NOMO-1 treated with dmso at 0.1 percent for 144 hours (cell line): ENCODE results near the gene GAPDH.

ENCODE experiments used
- DNase-seq: peaks from one replicate; lab custom pipeline; 2025; ENCODE audit not compliant: unreplicated experiment; lab: John Stamatoyannopoulos, UW

The GAPDH gene

GRCh38 chr12:6528539-6529235 lies 5.6 kb upstream of the GAPDH start:
- no peak for DNase-seq

DNA sequence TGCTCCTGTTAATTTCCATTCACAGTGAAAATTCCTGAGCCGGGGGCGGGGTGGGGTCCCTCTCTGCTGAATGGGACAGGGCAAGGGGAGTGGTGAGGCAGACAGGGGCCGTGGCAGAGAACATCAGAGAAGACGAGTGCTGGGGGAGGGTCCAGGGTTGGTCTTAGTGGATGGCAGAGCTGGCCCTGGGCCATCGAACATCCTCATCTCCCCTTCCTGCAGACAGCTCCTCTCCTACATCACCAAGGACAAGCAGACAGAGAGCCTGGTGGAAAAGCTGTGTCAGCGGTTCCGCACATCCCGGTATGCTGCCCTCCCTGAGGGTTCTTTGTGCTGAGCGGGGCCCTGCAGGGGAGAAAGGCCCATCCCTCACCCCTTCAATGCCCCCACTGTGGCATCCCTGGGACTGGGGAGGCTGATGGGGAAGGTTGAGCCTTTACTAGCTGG lies 5.0 kb upstream of the GAPDH start:
- no peak for DNase-seq

DNA sequence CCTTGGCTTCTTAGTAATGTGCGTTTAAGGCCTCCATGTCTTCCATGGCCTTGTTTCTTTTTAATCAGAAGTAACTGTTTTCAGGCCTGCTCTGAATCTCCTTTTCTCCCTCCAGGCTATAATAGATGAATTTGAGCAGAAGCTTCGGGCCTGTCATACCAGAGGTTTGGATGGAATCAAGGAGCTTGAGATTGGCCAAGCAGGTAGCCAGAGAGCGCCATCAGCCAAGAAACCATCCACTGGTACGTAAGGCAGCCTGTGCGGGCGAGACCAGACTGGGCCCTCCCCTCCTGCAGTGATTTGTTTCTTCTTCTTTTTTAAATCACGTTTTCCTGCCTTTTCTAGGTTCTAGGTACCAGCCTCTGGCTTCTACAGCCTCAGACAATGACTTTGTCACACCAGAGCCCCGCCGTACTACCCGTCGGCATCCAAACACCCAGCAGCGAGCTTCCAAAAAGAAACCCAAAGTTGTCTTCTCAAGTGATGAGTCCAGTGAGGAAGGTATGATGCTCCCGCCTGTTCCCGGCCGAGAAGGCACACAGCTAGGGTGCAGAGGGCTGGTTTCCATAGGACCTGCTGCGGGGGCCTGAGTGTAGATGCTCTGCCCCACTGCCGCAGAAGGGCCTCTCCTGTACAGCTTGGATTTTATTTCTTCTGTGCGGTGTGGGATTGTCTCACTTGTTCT lies 3.6 kb upstream of the GAPDH start:
- no peak for DNase-seq

- DNase-seq = peak; percentile 76
These were observed 2.0 kb upstream of the GAPDH start for GRCh38 chr12:6532051-6532926.

GRCh38 chr12:6532927-6533652 lies 1.2 kb upstream of the GAPDH start:
- peak; percentile 59 for DNase-seq

GRCh38 chr12:6533653-6533922 lies 729 bp upstream of the GAPDH start:
- no peak for DNase-seq

DNA sequence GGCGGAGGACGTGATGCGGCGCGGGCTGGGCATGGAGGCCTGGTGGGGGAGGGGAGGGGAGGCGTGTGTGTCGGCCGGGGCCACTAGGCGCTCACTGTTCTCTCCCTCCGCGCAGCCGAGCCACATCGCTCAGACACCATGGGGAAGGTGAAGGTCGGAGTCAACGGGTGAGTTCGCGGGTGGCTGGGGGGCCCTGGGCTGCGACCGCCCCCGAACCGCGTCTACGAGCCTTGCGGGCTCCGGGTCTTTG lies 303 bp downstream of the GAPDH start:
- no peak for DNase-seq

DNA sequence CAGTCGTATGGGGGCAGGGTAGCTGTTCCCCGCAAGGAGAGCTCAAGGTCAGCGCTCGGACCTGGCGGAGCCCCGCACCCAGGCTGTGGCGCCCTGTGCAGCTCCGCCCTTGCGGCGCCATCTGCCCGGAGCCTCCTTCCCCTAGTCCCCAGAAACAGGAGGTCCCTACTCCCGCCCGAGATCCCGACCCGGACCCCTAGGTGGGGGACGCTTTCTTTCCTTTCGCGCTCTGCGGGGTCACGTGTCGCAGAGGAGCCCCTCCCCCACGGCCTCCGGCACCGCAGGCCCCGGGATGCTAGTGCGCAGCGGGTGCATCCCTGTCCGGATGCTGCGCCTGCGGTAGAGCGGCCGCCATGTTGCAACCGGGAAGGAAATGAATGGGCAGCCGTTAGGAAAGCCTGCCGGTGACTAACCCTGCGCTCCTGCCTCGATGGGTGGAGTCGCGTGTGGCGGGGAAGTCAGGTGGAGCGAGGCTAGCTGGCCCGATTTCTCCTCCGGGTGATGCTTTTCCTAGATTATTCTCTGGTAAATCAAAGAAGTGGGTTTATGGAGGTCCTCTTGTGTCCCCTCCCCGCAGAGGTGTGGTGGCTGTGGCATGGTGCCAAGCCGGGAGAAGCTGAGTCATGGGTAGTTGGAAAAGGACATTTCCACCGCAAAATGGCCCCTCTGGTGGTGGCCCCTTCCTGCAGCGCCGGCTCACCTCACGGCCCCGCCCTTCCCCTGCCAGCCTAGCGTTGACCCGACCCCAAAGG lies 804 bp downstream of the GAPDH start:
- DNase-seq = peak; percentile 75

DNA sequence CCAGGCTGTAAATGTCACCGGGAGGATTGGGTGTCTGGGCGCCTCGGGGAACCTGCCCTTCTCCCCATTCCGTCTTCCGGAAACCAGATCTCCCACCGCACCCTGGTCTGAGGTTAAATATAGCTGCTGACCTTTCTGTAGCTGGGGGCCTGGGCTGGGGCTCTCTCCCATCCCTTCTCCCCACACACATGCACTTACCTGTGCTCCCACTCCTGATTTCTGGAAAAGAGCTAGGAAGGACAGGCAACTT lies 1.3 kb downstream of the GAPDH start:
- no peak for DNase-seq

GRCh38 chr12:6535960-6536847 lies 1.9 kb downstream of the GAPDH start:
- no peak for DNase-seq

GRCh38 chr12:6536894-6537579 lies 2.7 kb downstream of the GAPDH start:
- DNase-seq = no peak

DNA sequence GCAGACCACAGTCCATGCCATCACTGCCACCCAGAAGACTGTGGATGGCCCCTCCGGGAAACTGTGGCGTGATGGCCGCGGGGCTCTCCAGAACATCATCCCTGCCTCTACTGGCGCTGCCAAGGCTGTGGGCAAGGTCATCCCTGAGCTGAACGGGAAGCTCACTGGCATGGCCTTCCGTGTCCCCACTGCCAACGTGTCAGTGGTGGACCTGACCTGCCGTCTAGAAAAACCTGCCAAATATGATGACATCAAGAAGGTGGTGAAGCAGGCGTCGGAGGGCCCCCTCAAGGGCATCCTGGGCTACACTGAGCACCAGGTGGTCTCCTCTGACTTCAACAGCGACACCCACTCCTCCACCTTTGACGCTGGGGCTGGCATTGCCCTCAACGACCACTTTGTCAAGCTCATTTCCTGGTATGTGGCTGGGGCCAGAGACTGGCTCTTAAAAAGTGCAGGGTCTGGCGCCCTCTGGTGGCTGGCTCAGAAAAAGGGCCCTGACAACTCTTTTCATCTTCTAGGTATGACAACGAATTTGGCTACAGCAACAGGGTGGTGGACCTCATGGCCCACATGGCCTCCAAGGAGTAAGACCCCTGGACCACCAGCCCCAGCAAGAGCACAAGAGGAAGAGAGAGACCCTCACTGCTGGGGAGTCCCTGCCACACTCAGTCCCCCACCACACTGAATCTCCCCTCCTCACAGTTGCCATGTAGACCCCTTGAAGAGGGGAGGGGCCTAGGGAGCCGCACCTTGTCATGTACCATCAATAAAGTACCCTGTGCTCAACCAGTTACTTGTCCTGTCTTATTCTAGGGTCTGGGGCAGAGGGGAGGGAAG lies 3.5 kb downstream of the GAPDH start:
- peak; percentile 52 for DNase-seq

- DNase-seq = no peak
These were observed 4.3 kb downstream of the GAPDH start for GRCh38 chr12:6538420-6539313.

GRCh38 chr12:6539314-6539682 lies 5.0 kb downstream of the GAPDH start:
- no peak for DNase-seq

DNA sequence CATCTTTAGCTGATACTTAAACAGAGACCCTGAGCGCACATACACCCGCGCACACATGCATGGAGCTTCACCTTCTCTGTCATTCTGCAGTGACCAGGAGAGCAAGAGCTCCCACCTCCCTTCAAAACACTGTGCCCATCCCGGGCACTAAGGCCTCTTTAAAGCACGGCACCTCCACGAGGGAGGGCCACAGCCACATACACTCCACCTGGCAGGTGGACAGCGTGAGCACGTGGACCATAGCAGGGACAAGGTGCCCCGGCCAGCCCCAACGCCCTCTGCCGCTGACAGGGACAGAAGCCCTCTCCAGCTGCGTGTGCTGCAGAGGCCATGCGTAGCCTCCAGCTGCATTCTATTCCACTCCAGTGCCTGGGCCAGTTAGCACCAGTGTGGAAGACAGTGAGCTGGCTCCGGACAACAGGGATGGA lies 5.4 kb downstream of the GAPDH start:
- DNase-seq = no peak

- DNase-seq = peak; percentile 17
These were observed 6.0 kb downstream of the GAPDH start for GRCh38 chr12:6540181-6540877.
